PC-9 (cell line): Measurements from ENCODE around the gene HOXD4.

Experiments used
- CTCF ChIP-seq: fragments of 200-600 bp; sonication (generic); conservative IDR thresholded peaks from 2 replicates; pipeline ENCODE4 v1.6.1; 2017; ENCODE audit warnings: mixed run types, antibody characterized with exemption, mild to moderate bottlenecking, moderate library complexity
- EZH2 ChIP-seq: fragments of 200-600 bp; sonication (generic); IDR thresholded peaks from 2 replicates; pipeline ENCODE4 v1.8.0; 2017; ENCODE audit warnings: antibody characterized with exemption, low read depth

- no peak for TF ChIP-seq CTCF
- no peak for TF ChIP-seq EZH2
Observed at GRCh38 chr2:176159663-176160250, 8.4 kb downstream of the HOXD4 start.
